Hematopoietic multipotent progenitor cell treated with erythropoietin and hydrocortisone succinate and interleukin-3 and kit ligand, for 17 days (in vitro differentiated cells): ENCODE measurements around the gene FXN.
"Not testable (repeated sequence)": the region's sequence is repeated elsewhere in the genome, so short reads cannot be mapped to it uniquely, and the experiment has no call there.

ENCODE experiments used
- DNase-seq: peaks from one replicate; pipeline ENCODE4 v3.0.0-alpha.2; 2015; ENCODE audit warnings: low spot score

The FXN gene

DNA sequence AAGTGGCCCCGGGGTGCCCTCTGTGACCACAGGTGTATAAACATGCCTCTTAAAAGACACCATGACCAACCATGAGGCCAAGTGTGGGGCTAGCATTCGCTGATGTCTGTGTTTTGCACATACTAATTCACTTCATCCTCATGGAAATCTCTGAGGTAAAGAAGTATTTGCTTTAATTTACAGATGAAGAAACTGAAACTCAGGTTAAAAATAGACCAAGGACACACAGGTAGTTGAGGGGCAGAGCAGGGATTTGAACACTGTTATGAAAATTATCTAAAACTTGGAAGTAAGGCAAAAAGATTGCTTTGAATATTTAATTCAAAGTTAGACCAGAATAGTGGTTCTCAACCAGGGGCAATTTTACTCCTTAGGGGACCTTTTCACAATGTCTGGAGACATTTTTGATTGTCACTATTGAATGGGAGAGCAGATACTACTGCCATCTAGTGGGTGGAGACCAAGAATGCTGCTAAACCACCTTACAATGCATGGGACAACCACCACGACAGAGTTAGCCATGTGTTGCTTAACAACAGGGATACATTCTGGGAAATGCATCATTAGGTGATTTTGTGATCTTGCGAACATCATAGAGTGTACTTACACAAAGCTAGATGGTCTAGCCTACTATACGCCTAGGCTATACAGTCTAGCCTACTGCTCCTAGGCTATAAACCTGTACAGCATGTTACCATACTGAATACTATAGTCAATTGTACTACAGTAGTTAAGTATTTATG, 8.0 kb upstream of the FXN start:
- DNase-seq, result peak; percentile 85

DNA sequence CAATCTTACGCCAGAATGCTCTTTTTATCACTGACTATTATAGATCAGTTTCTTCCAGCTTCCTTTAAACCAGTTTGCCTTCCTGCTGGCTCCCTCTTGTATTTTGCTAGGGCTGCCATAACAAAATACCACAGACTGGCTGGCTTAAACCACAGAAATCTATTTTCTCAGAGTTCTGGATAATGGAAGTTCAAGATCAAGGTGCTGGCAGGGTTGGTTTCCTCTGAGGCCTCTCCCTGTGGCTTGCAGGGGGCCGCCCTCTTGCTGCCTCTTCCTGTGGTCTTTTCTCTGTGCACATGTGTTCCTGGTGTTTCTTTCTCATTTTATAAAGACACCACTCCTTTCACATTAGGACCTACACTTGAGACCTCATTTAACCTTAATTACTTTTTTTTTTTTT, 6.8 kb upstream of the FXN start:
- no peak for DNase-seq

DNA sequence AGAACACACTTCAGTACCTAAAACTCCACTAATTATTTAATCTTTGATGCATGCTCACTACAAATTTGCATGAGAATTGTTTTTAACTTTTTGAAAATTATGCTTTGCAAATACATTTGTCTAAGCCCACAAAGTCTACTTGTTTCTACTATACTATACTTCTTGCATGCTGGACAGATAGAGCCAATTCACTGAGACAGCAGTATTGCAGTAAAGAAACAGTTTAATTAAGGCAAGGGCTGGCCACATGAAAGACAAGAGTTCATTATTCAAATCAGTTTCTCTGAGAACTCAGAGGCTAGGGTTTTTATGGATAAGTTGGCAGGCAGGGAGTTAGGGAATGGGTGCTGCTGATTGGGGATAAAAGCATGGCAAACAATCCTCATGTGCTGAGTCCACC, 6.0 kb upstream of the FXN start:
- DNase-seq, result no peak

DNA sequence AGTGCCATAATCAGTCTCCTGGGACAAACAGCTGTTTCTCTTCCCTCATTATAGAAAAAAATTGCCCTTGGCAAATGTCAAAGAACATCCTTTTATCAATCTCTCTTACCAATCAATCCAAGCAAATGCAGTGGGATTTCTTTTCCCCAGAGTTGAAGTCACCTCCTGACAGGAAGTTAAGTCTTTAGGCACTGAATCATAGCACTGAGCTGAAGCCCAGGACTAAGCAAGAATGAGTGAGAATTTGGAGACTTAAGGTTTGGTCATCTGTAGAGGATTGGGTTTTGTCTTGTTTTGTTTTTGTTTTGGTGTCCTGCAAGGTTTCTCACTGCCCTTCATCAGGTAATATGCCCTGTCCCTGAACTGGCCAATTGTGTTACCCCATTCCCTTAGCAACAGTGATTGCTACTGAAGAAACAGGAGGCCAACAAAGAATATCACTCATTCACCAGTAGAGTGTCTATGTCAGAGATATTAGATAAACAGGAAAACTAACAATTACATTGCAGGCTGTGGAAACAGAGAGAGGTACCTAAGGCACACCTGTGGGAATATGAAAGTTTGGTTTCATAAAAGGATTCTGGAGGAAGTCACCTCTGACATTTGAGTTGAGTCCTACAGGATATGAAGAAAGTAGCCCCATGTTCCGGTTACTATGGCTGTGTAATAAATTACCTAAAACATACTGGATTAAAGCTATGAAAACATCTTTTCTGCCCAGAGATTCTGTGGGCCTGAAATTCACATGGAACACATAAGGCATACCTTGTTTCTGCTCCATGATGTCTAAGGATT, 4.5 kb upstream of the FXN start:
- no peak for DNase-seq

DNA sequence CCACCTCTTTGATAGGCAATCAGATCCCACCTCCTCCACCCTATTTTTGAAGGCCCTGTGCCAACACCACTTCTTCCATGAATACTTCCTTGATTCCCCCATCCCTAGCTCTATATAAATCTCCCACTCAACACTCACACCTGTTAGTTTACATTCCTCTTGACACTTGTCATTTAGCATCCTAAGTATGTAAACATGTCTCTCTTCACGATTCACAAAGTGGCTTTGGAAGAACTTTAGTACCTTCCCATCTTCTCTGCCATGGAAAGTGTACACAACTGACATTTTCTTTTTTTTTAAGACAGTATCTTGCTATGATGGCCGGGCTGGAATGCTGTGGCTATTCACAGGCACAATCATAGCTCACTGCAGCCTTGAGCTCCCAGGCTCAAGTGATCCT, 1.5 kb upstream of the FXN start:
- DNase-seq, result no peak

DNA sequence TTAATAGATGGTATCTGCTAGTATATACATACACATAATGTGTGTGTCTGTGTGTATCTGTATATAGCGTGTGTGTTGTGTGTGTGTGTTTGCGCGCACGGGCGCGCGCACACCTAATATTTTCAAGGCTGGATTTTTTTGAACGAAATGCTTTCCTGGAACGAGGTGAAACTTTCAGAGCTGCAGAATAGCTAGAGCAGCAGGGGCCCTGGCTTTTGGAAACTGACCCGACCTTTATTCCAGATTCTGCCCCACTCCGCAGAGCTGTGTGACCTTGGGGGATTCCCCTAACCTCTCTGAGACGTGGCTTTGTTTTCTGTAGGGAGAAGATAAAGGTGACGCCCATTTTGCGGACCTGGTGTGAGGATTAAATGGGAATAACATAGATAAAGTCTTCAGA, 757 bp downstream of the FXN start:
- peak; percentile 59 for DNase-seq

DNA sequence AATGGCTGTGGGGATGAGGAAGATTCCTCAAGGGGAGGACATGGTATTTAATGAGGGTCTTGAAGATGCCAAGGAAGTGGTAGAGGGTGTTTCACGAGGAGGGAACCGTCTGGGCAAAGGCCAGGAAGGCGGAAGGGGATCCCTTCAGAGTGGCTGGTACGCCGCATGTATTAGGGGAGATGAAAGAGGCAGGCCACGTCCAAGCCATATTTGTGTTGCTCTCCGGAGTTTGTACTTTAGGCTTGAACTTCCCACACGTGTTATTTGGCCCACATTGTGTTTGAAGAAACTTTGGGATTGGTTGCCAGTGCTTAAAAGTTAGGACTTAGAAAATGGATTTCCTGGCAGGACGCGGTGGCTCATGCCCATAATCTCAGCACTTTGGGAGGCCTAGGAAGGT, 1.2 kb downstream of the FXN start:
- no peak for DNase-seq

DNA sequence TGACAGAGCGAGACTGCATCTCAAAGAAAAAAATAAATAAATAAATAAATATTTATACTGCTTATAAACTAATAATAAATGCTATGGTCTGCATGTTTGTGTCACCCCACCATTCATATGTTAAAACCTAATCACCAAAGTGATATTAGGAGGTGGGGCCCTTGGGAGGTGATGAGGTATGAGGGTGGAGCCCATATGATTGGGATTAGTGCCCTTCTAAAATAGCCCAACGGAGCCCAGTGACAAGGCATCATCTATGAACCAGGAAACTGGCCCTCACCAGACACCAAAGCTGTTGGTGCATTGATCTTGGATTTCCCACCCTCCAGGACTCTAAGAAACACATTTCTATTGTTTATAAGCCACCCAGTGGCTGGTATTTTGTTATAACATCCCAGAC, 5.1 kb downstream of the FXN start:
- no peak for DNase-seq

DNA sequence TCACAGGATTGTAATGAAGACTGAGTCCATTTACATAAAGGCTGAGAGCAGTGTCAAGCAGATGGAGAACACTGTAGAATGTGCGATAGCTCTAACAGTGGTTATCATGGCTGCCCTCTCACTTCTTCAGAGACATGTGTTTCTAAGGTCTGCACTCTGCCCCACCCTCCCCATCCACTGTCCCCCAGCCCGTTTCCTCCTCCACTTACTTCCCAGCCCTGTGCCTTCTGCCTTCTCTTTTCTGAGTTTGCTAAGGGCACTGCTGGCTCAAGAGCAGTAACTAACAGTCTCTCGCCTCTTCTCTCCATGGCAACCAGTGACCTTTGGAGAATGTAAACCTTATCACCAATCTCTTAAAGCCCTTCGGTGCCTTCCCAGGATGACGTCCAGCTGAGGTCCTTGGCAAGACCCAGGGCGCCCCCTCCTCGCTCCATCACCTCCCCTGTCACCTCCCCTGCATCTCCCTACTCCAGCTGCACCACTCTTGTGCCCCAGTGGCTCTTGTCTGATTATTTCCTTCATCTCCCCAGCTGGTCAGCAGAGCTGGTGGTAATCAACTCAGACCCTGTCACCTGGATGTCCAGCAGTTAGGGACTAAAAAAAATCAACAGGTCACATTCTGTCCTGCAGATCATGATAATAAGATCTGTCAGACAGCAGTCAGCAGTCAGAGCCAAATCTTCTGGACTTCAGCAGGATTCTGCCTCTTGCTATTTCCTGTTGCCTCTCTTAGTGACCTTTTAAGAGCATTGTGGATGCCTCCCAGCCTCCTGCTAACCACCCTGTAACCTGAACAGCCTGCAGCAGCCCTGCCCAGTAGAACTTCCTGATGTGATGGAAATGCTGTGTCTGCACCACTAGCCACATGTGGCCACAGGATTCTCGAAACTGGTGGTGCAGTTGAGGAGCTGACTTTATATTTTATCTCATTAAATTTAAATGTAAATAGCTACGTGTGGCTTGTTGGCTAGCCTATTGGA, 9.0 kb downstream of the FXN start:
- DNase-seq, result no peak

DNA sequence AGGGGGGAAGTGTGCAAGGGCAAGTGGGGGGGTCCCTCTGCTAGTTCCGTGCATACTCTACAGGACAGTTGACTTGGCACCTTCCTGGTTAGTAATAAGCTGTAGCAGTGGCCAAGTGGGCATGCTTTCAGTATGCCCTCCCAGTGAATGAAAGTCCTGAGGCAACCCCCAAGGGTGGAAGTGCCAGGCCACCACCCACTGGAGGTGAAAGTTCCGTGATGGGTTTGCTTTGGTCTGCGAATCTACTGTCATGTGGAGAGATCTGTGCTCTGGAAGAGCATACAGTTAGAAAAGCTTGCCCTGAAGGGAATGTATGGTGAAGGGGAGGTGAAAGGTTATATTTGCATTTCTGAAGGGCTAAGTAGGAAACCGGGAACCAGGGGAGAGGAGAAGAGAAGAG, 10.3 kb downstream of the FXN start:
- DNase-seq, result no peak

DNA sequence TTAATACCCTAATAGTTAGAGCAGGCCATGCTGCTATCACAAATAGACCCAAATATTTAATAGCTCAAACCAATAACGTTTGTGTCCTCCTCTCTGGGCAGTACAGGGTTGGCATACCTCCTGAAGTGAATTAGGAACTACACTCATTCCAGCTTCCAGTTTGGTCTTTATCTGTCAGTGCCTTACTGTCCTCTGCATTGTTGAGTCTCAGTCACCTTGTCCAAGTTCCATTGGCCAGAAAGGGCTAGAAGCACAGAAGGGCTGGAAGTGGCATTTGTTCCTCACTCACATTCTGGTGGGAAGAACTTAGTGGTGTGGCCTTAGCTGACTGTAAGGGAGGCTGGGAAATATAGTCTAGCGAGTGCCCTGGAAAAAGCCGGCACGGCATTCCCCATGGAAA, 11.2 kb downstream of the FXN start:
- DNase-seq, result no peak

DNA sequence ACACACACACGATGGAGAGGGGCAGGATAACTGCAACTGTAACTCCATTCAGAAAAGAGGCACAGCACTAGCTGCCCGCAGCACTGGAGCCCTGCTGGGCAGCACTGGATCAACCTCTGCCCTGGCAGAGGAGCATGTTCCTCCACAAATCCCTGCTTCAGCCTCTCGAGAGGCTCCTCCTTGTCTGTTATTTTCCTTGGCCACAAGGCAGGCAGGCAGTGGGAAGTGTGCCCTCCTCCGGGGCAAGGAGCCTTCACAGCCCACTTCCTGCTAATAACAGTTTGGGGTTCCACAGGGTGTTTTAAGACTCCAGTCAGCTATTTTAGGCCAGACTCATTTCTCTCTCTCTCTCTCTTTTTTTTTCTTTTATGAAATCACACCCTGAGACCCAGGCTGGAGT, 11.8 kb downstream of the FXN start:
- no peak for DNase-seq

DNA sequence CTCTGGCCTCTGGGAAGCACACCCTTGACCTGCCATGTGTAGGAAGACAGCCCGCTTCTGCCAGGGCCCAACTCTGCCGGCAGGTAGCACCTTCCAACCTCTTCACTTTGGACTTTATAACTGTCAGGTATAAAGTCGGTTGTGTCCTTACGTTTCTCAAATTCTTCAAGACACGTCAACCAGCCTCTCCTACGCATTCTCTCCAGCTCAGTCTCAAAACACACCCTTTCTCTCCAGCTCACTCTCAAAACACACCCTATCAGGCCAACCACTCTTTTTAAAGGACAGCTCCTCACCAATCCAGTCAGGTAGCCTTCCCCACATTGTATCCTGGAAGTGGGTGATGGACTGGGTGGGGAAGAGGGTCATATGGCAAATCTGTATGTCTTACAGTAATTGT, 13.5 kb downstream of the FXN start:
- no peak for DNase-seq

DNA sequence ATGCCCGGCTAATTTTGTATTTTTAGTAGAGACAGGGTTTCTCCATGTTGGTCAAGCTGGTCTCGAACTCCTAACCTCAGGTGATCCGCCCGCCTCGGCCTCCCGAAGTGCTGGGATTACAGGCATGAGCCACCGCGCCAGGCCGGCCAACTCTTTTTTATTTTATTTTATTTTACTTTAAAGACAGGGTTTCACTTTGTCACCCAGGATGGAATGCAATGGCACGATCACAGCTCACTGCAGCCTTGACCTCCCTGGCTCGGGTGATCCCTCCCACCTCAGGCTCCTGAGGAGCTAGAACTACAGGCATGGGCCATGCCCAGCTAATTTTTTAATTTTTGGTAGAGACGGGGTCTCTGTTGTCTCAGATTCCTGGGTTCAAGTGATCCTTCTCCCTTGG, 15.4 kb downstream of the FXN start:
- DNase-seq, result not testable (repeated sequence)

DNA sequence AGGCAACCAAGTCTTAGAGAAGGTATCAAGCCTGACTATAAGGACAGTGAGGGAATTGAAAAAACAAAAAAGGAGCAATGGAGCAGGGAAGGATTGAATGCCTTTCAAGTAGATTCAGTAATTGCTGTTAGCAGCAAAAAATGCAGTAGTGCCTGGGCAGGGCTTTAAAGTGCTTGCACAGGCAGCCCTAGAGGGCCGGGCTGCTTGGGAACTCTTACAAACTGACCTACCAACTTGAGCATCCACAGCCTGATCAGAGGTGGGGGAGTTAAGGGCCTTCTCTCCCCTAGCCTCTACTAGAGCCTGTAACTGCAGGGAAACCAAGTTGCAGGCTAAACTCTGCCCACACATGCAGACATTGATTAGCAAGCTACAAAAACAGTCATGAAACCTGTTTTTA, 19.4 kb downstream of the FXN start:
- no peak for DNase-seq

DNA sequence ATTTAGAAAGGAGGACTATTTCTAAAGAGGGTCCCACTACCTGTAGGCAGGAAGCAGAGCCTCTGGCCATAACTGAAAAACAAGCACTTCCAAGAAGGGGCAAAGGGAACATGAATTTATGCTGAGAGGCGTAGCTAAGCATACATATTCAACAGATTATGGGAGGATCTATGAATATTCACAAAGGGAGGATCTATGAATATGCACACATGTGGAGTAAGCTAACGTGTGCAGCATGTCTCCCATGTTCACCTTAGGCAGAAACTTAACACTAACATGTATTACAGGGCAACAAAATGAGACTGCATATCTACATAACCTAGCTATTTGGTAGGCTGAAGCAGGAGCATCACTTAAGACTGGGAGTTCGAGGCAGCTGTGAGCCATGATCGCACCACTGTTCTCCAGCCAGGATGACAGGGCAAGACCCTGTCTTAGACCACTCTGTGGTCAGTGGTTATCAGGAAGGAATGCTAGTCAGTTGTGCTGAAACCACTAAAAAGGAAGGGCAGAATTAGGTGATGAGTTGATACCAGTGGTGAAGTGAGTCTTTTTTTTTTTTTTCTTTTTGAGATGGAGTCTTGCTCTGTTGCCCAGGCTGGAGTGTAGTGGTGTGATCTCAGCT, 20.8 kb downstream of the FXN start:
- DNase-seq, result no peak

DNA sequence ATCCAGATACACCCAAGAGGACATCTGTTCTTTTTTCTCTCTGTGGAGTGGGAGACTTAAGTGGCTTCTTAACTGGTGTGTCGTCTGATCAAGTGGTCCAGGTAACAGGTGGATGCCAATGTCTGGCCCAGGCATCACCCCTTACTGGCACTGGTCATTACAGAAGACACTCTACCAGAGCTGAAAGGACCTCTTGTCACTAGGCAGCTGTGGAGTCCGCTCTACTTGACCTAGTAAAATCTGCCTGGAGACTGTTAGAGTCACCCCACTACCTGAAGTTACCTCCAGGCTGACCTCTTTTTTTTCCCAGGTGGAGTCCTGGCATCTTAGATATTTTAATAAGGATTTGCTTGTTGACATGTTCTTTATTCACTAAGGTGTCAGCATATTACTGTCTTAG, 22.5 kb downstream of the FXN start:
- DNase-seq, result no peak

DNA sequence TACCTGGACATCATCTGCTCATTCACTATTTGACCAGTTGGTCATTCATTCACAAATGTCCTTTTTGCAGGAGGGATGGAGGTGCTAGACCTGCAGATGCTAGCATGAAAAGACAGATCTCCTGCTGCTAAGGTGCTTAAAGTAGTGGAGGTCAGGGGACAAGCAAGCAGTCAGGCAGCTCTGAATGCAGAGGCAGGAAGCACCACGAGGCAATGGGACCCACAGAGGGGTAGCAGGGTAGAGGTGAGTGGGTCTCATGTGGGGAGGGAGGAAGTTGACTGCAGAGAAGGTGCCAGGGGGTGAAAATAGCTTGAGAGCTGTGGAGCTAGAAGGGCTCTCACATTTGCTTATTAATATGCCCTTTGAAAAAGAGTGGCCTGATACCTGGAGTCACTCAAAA, 25.2 kb downstream of the FXN start:
- DNase-seq, result no peak

DNA sequence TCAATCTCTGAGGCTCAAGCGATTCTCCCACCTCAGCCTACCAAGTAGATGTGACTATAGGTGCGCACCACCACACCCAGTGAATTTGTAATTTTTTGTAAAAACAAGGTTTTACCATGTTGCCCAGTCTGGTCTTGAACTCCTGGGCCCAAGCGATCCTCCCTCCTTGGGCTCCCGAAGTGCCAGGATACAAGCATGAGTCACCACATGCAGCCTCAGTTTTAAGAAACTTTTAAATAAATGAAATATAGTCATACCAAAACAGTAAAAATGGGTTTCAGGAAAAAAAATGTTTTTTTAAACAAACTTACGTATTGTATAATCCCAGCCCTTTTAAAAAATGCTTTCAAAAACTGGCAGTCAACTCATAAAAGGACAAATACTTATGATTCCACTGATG, 26.6 kb downstream of the FXN start:
- DNase-seq, result no peak

DNA sequence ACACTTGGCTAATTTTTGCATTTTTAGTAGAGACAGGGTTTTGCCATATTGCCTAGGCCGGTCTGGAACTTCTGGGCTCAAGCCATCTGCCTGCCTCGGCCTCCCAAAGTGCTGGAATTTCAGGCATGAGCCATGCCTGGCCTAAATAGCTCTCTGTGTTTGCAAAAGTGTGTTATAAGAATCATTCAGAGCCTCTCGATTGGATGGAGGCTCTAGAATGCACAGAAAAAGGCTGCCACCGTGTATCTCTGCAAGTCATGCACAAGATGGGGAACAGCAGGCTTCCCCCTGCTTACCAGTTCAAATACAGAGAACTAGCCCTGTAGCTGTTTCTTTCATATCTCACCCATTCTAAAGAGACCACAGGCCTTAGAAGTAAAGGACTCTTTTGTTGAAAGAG, 28.3 kb downstream of the FXN start:
- no peak for DNase-seq

DNA sequence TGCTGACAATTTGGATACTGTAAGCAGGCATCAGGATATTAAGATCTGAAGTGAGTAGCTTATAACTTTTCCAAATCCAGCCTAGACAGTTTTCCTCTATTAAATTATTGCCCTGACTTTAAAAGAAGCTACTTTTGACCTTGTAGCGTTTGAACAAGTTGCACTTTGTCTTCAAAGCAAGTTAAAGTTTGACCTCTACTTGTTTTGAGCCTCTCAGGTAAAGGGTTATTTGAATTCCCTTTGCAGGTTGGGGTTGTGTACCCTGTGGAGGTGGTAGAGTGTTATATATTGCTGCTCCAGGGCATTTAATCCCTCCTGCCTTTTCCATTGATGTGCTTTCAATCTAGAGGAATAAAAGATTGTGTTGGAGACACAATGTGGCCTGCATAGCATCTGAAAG, 30.1 kb downstream of the FXN start:
- no peak for DNase-seq

DNA sequence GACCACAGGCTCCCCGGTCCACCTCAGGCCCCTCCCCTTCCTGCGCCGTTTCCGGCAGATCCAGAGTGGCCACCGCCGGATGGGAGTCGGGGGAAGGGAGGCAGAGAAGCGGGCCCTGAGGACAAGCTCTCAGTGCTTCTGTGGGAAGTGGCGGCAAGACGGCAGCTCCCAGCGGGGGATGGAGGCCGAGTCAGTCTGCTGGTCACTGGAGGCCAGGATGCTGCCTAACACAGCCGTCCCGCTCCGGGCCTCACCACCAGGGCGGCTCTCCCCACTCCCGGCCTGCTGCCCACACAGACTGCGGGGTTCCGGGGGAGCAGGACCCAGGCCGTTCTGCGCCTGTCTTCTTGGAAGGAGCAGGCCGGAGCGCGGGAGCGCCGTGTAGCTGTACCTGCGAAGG, 31.4 kb downstream of the FXN start:
- DNase-seq, result no peak
